A673 (cell line): ENCODE results near the gene GLS2.

Experiments used
- EZH2 ChIP-seq: fragments of 200-600 bp; sonication (generic); IDR thresholded peaks from 2 replicates; pipeline ENCODE4 v1.6.1; 2017; ENCODE audit warnings: borderline replicate concordance, low read depth, mild to moderate bottlenecking, mixed read lengths, antibody characterized with exemption, low read length; ENCODE audit not compliant: poor library complexity, severe bottlenecking
- TF ChIP-seq, protein P1 (sequence below): fragments of 300-800, 200-600 bp; sonication (generic); conservative IDR thresholded peaks from 2 replicates; pipeline ENCODE4 v1.5.1; 2017; ENCODE audit warnings: low read depth, mild to moderate bottlenecking, antibody characterized with exemption, low read length, moderate library complexity, mixed read lengths

DNA sequence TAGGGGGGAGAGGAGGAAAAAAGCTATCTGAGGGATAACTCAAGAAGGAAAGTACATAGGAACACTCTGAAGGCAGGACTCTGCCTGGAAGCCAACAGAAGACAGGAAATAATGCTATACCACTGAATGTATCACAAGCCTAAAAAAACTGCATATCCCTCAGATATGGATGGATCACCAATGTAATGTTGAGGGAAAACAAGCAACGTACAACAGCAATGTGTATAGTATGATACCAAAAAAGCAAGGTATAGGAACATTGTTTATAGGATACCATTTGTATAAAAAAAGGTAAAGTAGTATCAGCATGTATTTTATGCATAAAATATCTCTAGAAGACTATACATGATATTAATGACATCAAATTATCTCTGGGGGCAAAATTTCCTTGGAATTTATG is 3.4 kb downstream of the GLS2 start:
- TF ChIP-seq, protein P1, sequence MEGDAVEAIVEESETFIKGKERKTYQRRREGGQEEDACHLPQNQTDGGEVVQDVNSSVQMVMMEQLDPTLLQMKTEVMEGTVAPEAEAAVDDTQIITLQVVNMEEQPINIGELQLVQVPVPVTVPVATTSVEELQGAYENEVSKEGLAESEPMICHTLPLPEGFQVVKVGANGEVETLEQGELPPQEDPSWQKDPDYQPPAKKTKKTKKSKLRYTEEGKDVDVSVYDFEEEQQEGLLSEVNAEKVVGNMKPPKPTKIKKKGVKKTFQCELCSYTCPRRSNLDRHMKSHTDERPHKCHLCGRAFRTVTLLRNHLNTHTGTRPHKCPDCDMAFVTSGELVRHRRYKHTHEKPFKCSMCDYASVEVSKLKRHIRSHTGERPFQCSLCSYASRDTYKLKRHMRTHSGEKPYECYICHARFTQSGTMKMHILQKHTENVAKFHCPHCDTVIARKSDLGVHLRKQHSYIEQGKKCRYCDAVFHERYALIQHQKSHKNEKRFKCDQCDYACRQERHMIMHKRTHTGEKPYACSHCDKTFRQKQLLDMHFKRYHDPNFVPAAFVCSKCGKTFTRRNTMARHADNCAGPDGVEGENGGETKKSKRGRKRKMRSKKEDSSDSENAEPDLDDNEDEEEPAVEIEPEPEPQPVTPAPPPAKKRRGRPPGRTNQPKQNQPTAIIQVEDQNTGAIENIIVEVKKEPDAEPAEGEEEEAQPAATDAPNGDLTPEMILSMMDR: no peak
- TF ChIP-seq EZH2: no peak
